GM23338 (cell line): ENCODE results near the gene SLC29A1. TPM values are rescaled to one million over a fixed set of nuclear protein-coding genes. Genes with fewer than 3 reads are reported as not detected.

ENCODE experiments used
- ATAC-seq: fragments of 200-7000 bp; cut with Tn5 transposase; 3 replicates; pipeline ENCODE4 v1.9.1; 2020
- DNase-seq: peaks from one replicate; pipeline ENCODE4 v3.0.0-alpha.2; 2015; ENCODE audit warnings: low spot score
- H2AFZ ChIP-seq: fragments of 200-600 bp; sonication (generic); 2 replicates; pipeline ENCODE4 v1.8.0; 2016; ENCODE audit warnings: antibody characterized with exemption, mild to moderate bottlenecking, moderate library complexity
- H3F3A ChIP-seq: fragments of 200-600 bp; sonication (generic); replicated peaks from 2 replicates; pipeline ENCODE4 v1.8.0; 2017; ENCODE audit warnings: antibody characterized with exemption, mixed run types, low read depth
- H3K27ac ChIP-seq: fragments of 200-600 bp; sonication (generic); 2 replicates; pipeline ENCODE4 v1.6.1; 2016; ENCODE audit warnings: low read depth
- H3K27me3 ChIP-seq: fragments of 200-600 bp; sonication (generic); 2 replicates; pipeline ENCODE4 v1.8.0; 2016; ENCODE audit warnings: mild to moderate bottlenecking, mixed run types, moderate library complexity; ENCODE audit not compliant: insufficient read depth
- H3K36me3 ChIP-seq: fragments of 200-600 bp; sonication (generic); 2 replicates; pipeline ENCODE4 v1.8.0; 2016; ENCODE audit warnings: mild to moderate bottlenecking; ENCODE audit not compliant: insufficient read depth
- H3K4me1 ChIP-seq: fragments of 200-600 bp; sonication (generic); 2 replicates; pipeline ENCODE4 v1.8.0; 2016; ENCODE audit warnings: mild to moderate bottlenecking, moderate library complexity; ENCODE audit not compliant: insufficient read depth
- H3K4me2 ChIP-seq: fragments of 200-600 bp; sonication (generic); 2 replicates; pipeline ENCODE4 v1.7.1; 2017; ENCODE audit warnings: mixed run types
- H3K4me3 ChIP-seq: fragments of 200-600 bp; sonication (generic); 2 replicates; pipeline ENCODE4 v1.6.1; 2016; ENCODE audit warnings: mixed run types
- H3K79me2 ChIP-seq: fragments of 200-600 bp; sonication (generic); replicated peaks from 2 replicates; pipeline ENCODE4 v1.8.0; 2017; ENCODE audit warnings: mild to moderate bottlenecking; ENCODE audit not compliant: insufficient read depth
- H3K9me2 ChIP-seq: fragments of 200-600 bp; sonication (generic); 2 replicates; pipeline ENCODE4 v1.8.0; 2017; ENCODE audit not compliant: insufficient read depth
- H4K20me1 ChIP-seq: fragments of 200-600 bp; sonication (generic); replicated peaks from 2 replicates; pipeline ENCODE4 v1.8.0; 2017; ENCODE audit warnings: mild to moderate bottlenecking; ENCODE audit not compliant: insufficient read depth
- H3K27ac Mint-ChIP-seq: 2 replicates; pipeline ENCODE4 v1.8.0; 2020; ENCODE audit warnings: inconsistent platforms, mild to moderate bottlenecking, moderate library complexity, mixed read lengths
- H3K27me3 Mint-ChIP-seq: 3 replicates; pipeline ENCODE4 v1.8.0; 2022; ENCODE audit warnings: low read depth, mild to moderate bottlenecking, moderate library complexity, mixed read lengths, inconsistent platforms; ENCODE audit not compliant: insufficient read depth, poor library complexity
- H3K36me3 Mint-ChIP-seq: 3 replicates; pipeline ENCODE4 v1.8.0; 2021; ENCODE audit warnings: low read depth, mild to moderate bottlenecking, inconsistent platforms, moderate library complexity, mixed read lengths
- H3K4me1 Mint-ChIP-seq: 3 replicates; pipeline ENCODE4 v1.8.0; 2020; ENCODE audit warnings: mild to moderate bottlenecking, inconsistent platforms, mixed read lengths
- H3K4me3 Mint-ChIP-seq: 3 replicates; pipeline ENCODE4 v1.8.0; 2021; ENCODE audit warnings: moderate library complexity, mild to moderate bottlenecking, inconsistent platforms, mixed read lengths
- H3K9me3 Mint-ChIP-seq: 3 replicates; pipeline ENCODE4 v1.8.0; 2020; ENCODE audit warnings: moderate library complexity, mild to moderate bottlenecking, inconsistent platforms, mixed read lengths
- CREB1 ChIP-seq: fragments of 250-450 bp; sonication (Bioruptor Pico); IDR thresholded peaks from 2 replicates; pipeline ENCODE4 v1.5.0; 2020; ENCODE audit warnings: low read depth, mild to moderate bottlenecking, moderate library complexity
- CTCF ChIP-seq, 2 experiments: fragments of 200-600 bp in 1 of 2; sonication (generic) in 1 of 2; conservative IDR thresholded peaks; 2 replicates each; pipeline versions ENCODE4 v1.5.1 to v1.6.1; 2016 to 2017; ENCODE audit warnings: antibody characterized with exemption in 2 of 2, low read depth in 2 of 2, mild to moderate bottlenecking in 2 of 2, moderate library complexity in 1 of 2
- ETS1 ChIP-seq: IDR thresholded peaks from 2 replicates; pipeline ENCODE4 v1.6.1; 2016; ENCODE audit warnings: antibody characterized with exemption
- EZH2phosphoT487 ChIP-seq: fragments of 200-600 bp; sonication (generic); IDR thresholded peaks from one replicate; pipeline ENCODE4 v1.8.1; 2018; ENCODE audit warnings: antibody characterized with exemption; ENCODE audit not compliant: unreplicated experiment
- NANOG ChIP-seq: IDR thresholded peaks from 2 replicates; pipeline ENCODE4 v1.6.1; 2016; ENCODE audit warnings: antibody characterized with exemption, borderline replicate concordance
- REST ChIP-seq: IDR thresholded peaks from one replicate; pipeline ENCODE4 v1.6.1; 2018; ENCODE audit warnings: antibody characterized with exemption; ENCODE audit not compliant: unreplicated experiment
- ZNF114 ChIP-seq: fragments of 250-450 bp; sonication (Bioruptor Pico); IDR thresholded peaks from 2 replicates; pipeline ENCODE4 v1.5.0; 2020; ENCODE audit warnings: mild to moderate bottlenecking, moderate library complexity
- polyA plus RNA-seq: library from polyadenylated mRNA; unstranded; fragments of >200 nt; fragmentation: Nextera tagmentation; extraction: Ambion mirVana; gene quantifications from 2 replicates; pipeline ENCODE4 v1.2.1, GENCODE V29; 2016
- total RNA-seq: library from RNA; depleted of rRNA; stranded (reverse); fragments of >200 nt; shearing (Covaris generic); gene quantifications from 2 replicates; pipeline ENCODE4 v1.2.3, GENCODE V29; 2014
- TF ChIP-seq, protein P1 (sequence below): fragments of 250-450 bp; sonication (Bioruptor Pico); IDR thresholded peaks from 2 replicates; pipeline ENCODE4 v1.5.0; 2020; ENCODE audit warnings: mild to moderate bottlenecking, moderate library complexity

SLC29A1 gene
- total and polyA plus RNA-seq, 2 experiments from 2014 or later = 73.1 to 169 TPM

GRCh38 chr6:44224965-44225305, 1.5 kb downstream of the SLC29A1 start:
- Histone ChIP-seq H4K20me1 (peaks cover 34% of the 10 kb centered on the region), H3K79me2 (peaks cover 47% of the 10 kb centered on the region), H3K4me2 (peak overlapping the region; percentile 98), H3K27me3 (no peaks in the 10 kb centered on the region), H2AFZ (no peak overlapping the region), H3K4me3 (peak overlapping the region; percentile 84), H3K9me2 (no peaks in the 10 kb centered on the region), H3F3A (peaks cover 22% of the 10 kb centered on the region), H3K27ac (no peak overlapping the region), H3K4me1 (peaks cover 47% of the 10 kb centered on the region), H3K36me3 (no peaks in the 10 kb centered on the region)
- TF ChIP-seq CTCF (conservative IDR thresholded peaks at IDR 0.05; ENCODE audit: low read depth in 2 of 2) = no peak
- no peaks in the 10 kb centered on the region for H3K9me3 Mint-ChIP-seq
- ATAC-seq (no peak), DNase-seq (no peak)
- peaks cover 37% of the 10 kb centered on the region for H3K36me3 Mint-ChIP-seq
- peaks cover 69% of the 10 kb centered on the region for H3K4me1 Mint-ChIP-seq
- no peak overlapping the region; the same call in 1 of the 2 replicates for H3K27ac Mint-ChIP-seq
- peak overlapping the region; percentile 94 for H3K4me3 Mint-ChIP-seq
- peaks cover 33% of the 10 kb centered on the region for H3K27me3 Mint-ChIP-seq

GRCh38 chr6:44225579-44226325, 2.4 kb downstream of the SLC29A1 start:
- Histone ChIP-seq H3K27ac (0 out of 2 replicates have a peak overlapping the region, but pooled peaks have one; percentile 26), H3K36me3 (no peaks in the 10 kb centered on the region; the same call in 1 of the 2 replicates), H3K4me1 (peaks cover 47% of the 10 kb centered on the region), H3F3A (peaks cover 17% of the 10 kb centered on the region), H3K4me3 (peak overlapping the region; percentile 84; the same call in 1 of the 2 replicates), H4K20me1 (peaks cover 38% of the 10 kb centered on the region), H3K27me3 (no peaks in the 10 kb centered on the region), H3K9me2 (no peaks in the 10 kb centered on the region), H3K4me2 (peak overlapping the region; percentile 98), H3K79me2 (peaks cover 47% of the 10 kb centered on the region), H2AFZ (no peak overlapping the region)
- H3K9me3 Mint-ChIP-seq = no peaks in the 10 kb centered on the region
- H3K27me3 Mint-ChIP-seq = peaks cover 32% of the 10 kb centered on the region
- ATAC-seq (no peak), DNase-seq (no peak)
- peak overlapping the region; percentile 74 for H3K27ac Mint-ChIP-seq
- peak overlapping the region; percentile 94 for H3K4me3 Mint-ChIP-seq
- H3K4me1 Mint-ChIP-seq = peaks cover 67% of the 10 kb centered on the region
- peaks cover 44% of the 10 kb centered on the region for H3K36me3 Mint-ChIP-seq
- TF ChIP-seq ZNF114 (CRISPR knock-in tag) (no peak), CREB1 (CRISPR knock-in tag) (no peak), REST (no peak), NANOG (no peak), EZH2phosphoT487 (no peak), ETS1 (no peak)
- TF ChIP-seq, protein P1, sequence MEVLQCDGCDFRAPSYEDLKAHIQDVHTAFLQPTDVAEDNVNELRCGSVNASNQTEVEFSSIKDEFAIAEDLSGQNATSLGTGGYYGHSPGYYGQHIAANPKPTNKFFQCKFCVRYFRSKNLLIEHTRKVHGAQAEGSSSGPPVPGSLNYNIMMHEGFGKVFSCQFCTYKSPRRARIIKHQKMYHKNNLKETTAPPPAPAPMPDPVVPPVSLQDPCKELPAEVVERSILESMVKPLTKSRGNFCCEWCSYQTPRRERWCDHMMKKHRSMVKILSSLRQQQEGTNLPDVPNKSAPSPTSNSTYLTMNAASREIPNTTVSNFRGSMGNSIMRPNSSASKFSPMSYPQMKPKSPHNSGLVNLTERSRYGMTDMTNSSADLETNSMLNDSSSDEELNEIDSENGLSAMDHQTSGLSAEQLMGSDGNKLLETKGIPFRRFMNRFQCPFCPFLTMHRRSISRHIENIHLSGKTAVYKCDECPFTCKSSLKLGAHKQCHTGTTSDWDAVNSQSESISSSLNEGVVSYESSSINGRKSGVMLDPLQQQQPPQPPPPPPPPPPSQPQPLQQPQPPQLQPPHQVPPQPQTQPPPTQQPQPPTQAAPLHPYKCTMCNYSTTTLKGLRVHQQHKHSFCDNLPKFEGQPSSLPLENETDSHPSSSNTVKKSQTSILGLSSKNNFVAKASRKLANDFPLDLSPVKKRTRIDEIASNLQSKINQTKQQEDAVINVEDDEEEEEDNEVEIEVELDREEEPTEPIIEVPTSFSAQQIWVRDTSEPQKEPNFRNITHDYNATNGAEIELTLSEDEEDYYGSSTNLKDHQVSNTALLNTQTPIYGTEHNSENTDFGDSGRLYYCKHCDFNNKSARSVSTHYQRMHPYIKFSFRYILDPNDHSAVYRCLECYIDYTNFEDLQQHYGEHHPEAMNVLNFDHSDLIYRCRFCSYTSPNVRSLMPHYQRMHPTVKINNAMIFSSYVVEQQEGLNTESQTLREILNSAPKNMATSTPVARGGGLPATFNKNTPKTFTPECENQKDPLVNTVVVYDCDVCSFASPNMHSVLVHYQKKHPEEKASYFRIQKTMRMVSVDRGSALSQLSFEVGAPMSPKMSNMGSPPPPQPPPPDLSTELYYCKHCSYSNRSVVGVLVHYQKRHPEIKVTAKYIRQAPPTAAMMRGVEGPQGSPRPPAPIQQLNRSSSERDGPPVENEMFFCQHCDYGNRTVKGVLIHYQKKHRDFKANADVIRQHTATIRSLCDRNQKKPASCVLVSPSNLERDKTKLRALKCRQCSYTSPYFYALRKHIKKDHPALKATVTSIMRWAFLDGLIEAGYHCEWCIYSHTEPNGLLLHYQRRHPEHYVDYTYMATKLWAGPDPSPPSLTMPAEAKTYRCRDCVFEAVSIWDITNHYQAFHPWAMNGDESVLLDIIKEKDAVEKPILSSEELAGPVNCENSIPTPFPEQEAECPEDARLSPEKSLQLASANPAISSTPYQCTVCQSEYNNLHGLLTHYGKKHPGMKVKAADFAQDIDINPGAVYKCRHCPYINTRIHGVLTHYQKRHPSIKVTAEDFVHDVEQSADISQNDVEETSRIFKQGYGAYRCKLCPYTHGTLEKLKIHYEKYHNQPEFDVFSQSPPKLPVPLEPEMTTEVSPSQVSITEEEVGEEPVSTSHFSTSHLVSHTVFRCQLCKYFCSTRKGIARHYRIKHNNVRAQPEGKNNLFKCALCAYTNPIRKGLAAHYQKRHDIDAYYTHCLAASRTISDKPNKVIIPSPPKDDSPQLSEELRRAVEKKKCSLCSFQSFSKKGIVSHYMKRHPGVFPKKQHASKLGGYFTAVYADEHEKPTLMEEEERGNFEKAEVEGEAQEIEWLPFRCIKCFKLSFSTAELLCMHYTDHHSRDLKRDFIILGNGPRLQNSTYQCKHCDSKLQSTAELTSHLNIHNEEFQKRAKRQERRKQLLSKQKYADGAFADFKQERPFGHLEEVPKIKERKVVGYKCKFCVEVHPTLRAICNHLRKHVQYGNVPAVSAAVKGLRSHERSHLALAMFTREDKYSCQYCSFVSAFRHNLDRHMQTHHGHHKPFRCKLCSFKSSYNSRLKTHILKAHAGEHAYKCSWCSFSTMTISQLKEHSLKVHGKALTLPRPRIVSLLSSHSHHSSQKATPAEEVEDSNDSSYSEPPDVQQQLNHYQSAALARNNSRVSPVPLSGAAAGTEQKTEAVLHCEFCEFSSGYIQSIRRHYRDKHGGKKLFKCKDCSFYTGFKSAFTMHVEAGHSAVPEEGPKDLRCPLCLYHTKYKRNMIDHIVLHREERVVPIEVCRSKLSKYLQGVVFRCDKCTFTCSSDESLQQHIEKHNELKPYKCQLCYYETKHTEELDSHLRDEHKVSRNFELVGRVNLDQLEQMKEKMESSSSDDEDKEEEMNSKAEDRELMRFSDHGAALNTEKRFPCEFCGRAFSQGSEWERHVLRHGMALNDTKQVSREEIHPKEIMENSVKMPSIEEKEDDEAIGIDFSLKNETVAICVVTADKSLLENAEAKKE (CRISPR knock-in tag) = no peak
